ENCODE results near the gene STRA6.

DNA sequence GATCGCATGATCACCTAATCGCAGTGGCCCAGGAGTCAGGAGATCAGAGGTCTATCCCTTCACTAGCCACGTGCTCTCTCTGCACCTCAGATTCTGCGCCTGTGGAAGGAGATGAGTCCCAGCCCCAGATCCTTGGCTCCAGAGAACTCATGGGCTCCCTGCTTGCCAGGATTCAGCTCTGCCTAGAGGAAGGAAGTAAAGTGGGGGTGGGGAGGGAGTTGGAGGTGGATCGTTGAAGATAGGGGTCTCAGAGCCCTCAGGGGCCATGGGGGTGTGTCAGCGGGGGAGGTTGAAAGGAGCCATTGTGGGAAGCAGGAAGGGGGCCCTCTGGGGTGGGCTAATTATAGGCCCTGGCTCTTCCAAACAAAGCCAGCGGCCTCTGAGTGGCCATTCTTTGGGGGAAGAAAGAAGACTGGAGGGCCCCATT lies 11.3 kb upstream of the STRA6 start:
- TF ChIP-seq CTCF (IDR thresholded peaks at IDR 0.05; ENCODE audit: borderline replicate concordance, extremely low read depth, low read length, poor library complexity, severe bottlenecking) (no peak), EZH2 (IDR thresholded peaks at IDR 0.05; ENCODE audit: borderline replicate concordance, low read depth, low read length, severe bottlenecking) (no peak)

Data from DND-41 (cell line).